ENCODE data around the gene GRIP2. TPM values are rescaled to one million over a fixed set of nuclear protein-coding genes. Genes with fewer than 3 reads are reported as not detected.

GRIP2 gene
- polyA plus RNA-seq, 1 donor (not counting 4 experiments of a cell fraction or from before 2014, with no cell fraction given): 0.01 TPM

DNA sequence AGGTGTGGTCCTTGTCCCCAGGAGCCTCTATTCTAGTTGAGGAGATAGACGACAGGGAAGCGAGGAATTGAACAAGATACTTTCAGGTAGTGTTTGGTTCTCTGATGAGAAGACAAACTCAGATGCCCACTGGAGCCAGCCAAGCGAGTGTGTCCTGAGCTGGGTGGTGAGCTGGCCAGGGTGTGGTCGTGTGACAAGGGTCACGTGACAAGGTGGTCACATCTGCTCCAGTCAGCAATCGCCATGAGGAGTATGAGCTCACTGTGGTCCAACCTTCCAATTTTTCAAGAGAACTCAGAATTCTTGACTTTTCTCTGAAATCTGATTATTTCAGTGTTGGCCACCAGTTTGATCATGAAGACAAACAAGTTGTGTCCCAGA, 98.2 kb downstream of the GRIP2 start:
- Histone ChIP-seq H3K9ac (ENCODE audit: control insufficient read depth, extremely low read depth, insufficient read depth, low read length) (no peak overlapping the region), H4K20me1 (ENCODE audit: control insufficient read depth, extremely low read depth, insufficient read depth, low read length) (no peaks in the 10 kb centered on the region), H2AFZ (ENCODE audit: control insufficient read depth, low read length) (no peak overlapping the region), H3K79me2 (ENCODE audit: control insufficient read depth, insufficient read depth, low read length) (peaks cover 5% of the 10 kb centered on the region), H3K4me3 (ENCODE audit: control insufficient read depth in 2 of 3, extremely low read depth in 1 of 3, insufficient read depth in 2 of 3, low read depth in 1 of 3, low read length in 3 of 3) (no peak overlapping the region), H3K4me2 (ENCODE audit: control insufficient read depth, extremely low read depth, insufficient read depth, low read depth, low read length) (no peak overlapping the region), H3K27ac (ENCODE audit: control insufficient read depth, insufficient read depth, low read length) (no peak overlapping the region), H3K9me1 (ENCODE audit: control insufficient read depth, extremely low read depth, insufficient read depth, low read length) (no peaks in the 10 kb centered on the region), H3K36me3 (ENCODE audit: control insufficient read depth in 2 of 2, extremely low read depth in 1 of 2, insufficient read depth in 2 of 2, low read length in 2 of 2) (peaks cover 1 to 12% of the 10 kb centered on the region in 2 experiments), H3K27me3 (ENCODE audit: control insufficient read depth, extremely low read depth, insufficient read depth, low read length) (no peaks in the 10 kb centered on the region), H3K9me3 (ENCODE audit: control insufficient read depth, low read depth, low read length) (no peaks in the 10 kb centered on the region), H3K4me1 (ENCODE audit: control insufficient read depth, extremely low read depth, insufficient read depth, low read length) (peaks cover 5% of the 10 kb centered on the region)
- dilution Hi-C loops (cut with MboI; ENCODE audit: extremely low pct_ligation_motif_present, low sequenced_read_pairs): no loop called here
- TF ChIP-seq EZH2 (IDR thresholded peaks at IDR 0.05; ENCODE audit: low read length): no peak
- TF ChIP-seq, protein P1, sequence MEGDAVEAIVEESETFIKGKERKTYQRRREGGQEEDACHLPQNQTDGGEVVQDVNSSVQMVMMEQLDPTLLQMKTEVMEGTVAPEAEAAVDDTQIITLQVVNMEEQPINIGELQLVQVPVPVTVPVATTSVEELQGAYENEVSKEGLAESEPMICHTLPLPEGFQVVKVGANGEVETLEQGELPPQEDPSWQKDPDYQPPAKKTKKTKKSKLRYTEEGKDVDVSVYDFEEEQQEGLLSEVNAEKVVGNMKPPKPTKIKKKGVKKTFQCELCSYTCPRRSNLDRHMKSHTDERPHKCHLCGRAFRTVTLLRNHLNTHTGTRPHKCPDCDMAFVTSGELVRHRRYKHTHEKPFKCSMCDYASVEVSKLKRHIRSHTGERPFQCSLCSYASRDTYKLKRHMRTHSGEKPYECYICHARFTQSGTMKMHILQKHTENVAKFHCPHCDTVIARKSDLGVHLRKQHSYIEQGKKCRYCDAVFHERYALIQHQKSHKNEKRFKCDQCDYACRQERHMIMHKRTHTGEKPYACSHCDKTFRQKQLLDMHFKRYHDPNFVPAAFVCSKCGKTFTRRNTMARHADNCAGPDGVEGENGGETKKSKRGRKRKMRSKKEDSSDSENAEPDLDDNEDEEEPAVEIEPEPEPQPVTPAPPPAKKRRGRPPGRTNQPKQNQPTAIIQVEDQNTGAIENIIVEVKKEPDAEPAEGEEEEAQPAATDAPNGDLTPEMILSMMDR (optimal IDR thresholded peaks at IDR 0.05 in 1 of 3, IDR thresholded peaks at IDR 0.05 in 1 of 3, conservative IDR thresholded peaks at IDR 0.05 in 1 of 3; ENCODE audit: extremely low read depth in 1 of 3, insufficient read depth in 2 of 3, low read length in 3 of 3): no peak
- no peak for DNase-seq (ENCODE audit: low read depth, low spot score)
- FAIRE-seq: no peak

DNA sequence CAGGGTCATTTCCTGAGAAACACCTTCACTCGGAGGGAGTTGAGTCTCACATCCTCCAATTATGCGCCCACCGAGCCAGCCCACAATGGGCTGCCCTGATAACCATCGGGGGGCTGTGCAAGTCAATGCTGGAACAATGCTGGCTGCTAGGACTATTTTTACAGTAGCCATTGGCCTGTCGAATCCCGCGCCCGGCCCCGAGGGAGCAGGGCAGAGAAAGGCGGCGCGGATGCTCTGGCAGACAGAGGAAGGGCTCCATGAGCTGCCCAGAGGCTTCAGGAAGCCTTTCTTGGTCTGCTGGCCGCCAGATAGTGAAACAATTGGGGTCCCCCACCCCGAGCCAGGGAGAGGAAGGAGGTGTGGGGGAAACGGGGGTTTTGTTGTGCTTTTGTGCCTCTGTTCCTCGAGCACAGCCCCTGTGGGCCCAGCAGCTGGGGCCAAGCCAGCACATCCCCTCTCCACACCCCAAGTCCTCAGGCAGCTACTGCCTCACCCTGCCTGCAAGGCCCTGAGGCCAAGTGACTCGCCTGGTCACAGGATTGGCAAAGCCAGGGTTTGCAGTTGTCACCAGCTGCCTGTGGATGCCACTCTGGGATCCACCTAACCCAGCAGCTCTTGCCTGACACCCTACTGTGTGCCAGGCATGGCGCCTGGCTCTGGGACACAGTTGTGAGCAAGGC, 98.8 kb downstream of the GRIP2 start:
- Histone ChIP-seq H4K20me1 (ENCODE audit: control insufficient read depth, extremely low read depth, insufficient read depth, low read length) (no peaks in the 10 kb centered on the region), H3K4me2 (ENCODE audit: control insufficient read depth, extremely low read depth, insufficient read depth, low read depth, low read length) (no peak overlapping the region), H3K36me3 (ENCODE audit: control insufficient read depth in 2 of 2, extremely low read depth in 1 of 2, insufficient read depth in 2 of 2, low read length in 2 of 2) (peaks cover 0 to 7% of the 10 kb centered on the region in 2 experiments), H3K27ac (ENCODE audit: control insufficient read depth, insufficient read depth, low read length) (no peak overlapping the region), H3K9me1 (ENCODE audit: control insufficient read depth, extremely low read depth, insufficient read depth, low read length) (no peaks in the 10 kb centered on the region), H3K4me1 (ENCODE audit: control insufficient read depth, extremely low read depth, insufficient read depth, low read length) (peaks cover 5% of the 10 kb centered on the region), H3K9ac (ENCODE audit: control insufficient read depth, extremely low read depth, insufficient read depth, low read length) (no peak overlapping the region), H3K27me3 (ENCODE audit: control insufficient read depth, extremely low read depth, insufficient read depth, low read length) (no peaks in the 10 kb centered on the region), H2AFZ (ENCODE audit: control insufficient read depth, low read length) (no peak overlapping the region), H3K4me3 (ENCODE audit: control insufficient read depth in 2 of 3, extremely low read depth in 1 of 3, insufficient read depth in 2 of 3, low read depth in 1 of 3, low read length in 3 of 3) (no peak overlapping the region), H3K9me3 (ENCODE audit: control insufficient read depth, low read depth, low read length) (no peaks in the 10 kb centered on the region), H3K79me2 (ENCODE audit: control insufficient read depth, insufficient read depth, low read length) (peaks cover 5% of the 10 kb centered on the region)
- dilution Hi-C loops (cut with MboI; ENCODE audit: extremely low pct_ligation_motif_present, low sequenced_read_pairs): no loop called here
- DNase-seq (ENCODE audit: low read depth, low spot score): no peak
- TF ChIP-seq, protein P1 (optimal IDR thresholded peaks at IDR 0.05 in 1 of 3, IDR thresholded peaks at IDR 0.05 in 1 of 3, conservative IDR thresholded peaks at IDR 0.05 in 1 of 3; ENCODE audit: extremely low read depth in 1 of 3, insufficient read depth in 2 of 3, low read length in 3 of 3): no peak
- no peak for TF ChIP-seq EZH2 (IDR thresholded peaks at IDR 0.05; ENCODE audit: low read length)
- FAIRE-seq: no peak
